ENCODE data around the gene PPARD.

PPARD gene

DNA sequence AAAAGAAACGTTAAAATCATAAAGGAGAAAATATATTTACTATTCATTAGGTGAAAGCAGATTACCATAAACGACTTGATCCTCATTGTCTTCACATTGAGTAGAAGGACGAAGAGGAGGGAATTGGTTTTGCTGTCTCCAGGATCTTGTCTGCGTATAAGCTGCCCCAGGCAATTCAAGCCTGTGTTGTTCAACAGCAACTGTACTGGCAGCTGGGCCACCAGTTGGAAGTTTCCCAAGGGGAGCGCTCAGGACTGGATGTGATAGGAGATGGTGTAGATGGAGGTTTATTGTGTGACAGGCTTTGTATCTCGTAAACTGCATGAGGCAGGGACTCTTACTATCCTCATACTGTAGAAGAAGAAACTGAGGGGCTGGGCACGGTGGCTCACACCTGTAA lies 105.8 kb downstream of the PPARD start:
- Histone ChIP-seq H3K9me3 (ENCODE audit: control insufficient read depth in 1 of 2, low read length in 2 of 2) (no peaks in the 10 kb centered on the region), H3K27me3 (ENCODE audit: control insufficient read depth in 1 of 2, insufficient read depth in 2 of 2, low read length in 2 of 2) (peaks cover 0 to 4% of the 10 kb centered on the region in 2 donors), H3K4me1 (ENCODE audit: control insufficient read depth in 1 of 2, insufficient read depth in 2 of 2, low read length in 2 of 2) (peaks cover 12 to 13% of the 10 kb centered on the region in 2 donors), H3K9ac (ENCODE audit: low read depth in 1 of 2, low read length in 2 of 2) (no peak overlapping the region), H3K36me3 (ENCODE audit: control insufficient read depth in 1 of 2, insufficient read depth in 2 of 2, low read length in 2 of 2) (no peaks in the 10 kb centered on the region), H3K4me3 (ENCODE audit: low read depth in 1 of 2, low read length in 2 of 2) (no peak overlapping the region), H3K27ac (ENCODE audit: low read depth, low read length) (no peak overlapping the region)

DNA sequence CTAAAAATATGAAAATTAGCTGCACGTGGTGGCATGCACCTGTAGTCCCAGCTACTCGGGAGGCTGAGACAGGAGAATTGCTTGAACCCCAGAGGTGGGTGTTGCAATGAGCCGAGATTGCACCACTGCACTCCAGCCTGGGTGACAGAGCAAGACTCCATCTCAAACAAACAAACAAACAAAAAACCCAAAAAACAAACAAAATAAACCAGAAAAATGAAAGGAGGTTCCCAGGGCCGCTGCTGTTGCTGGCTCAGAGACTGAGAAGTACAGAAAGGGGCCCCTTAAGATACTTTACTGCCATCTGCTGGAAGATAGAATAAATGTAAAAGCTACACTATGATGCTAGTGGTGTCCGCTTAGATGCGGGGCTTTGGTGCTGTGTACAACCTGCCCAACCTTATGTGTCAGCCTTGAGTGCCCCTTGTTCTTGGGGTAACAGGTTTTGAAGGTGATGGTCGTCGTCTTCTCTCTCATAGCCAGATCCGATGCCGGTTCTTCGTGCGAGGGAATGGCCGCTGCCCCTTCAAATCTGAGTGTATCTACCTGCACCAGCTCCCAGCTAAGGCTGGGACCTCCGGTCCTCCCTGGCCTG lies 107.0 kb downstream of the PPARD start:
- Histone ChIP-seq H3K4me1 (ENCODE audit: control insufficient read depth in 1 of 2, insufficient read depth in 2 of 2, low read length in 2 of 2) (peaks cover 15 to 17% of the 10 kb centered on the region in 2 donors), H3K27me3 (ENCODE audit: control insufficient read depth in 1 of 2, insufficient read depth in 2 of 2, low read length in 2 of 2) (peaks cover 0 to 4% of the 10 kb centered on the region in 2 donors), H3K4me3 (ENCODE audit: low read depth in 1 of 2, low read length in 2 of 2) (no peak overlapping the region), H3K27ac (ENCODE audit: low read depth, low read length) (no peak overlapping the region), H3K9ac (ENCODE audit: low read depth in 1 of 2, low read length in 2 of 2) (no peak overlapping the region), H3K9me3 (ENCODE audit: control insufficient read depth in 1 of 2, low read length in 2 of 2) (no peaks in the 10 kb centered on the region), H3K36me3 (ENCODE audit: control insufficient read depth in 1 of 2, insufficient read depth in 2 of 2, low read length in 2 of 2) (no peaks in the 10 kb centered on the region)

DNA sequence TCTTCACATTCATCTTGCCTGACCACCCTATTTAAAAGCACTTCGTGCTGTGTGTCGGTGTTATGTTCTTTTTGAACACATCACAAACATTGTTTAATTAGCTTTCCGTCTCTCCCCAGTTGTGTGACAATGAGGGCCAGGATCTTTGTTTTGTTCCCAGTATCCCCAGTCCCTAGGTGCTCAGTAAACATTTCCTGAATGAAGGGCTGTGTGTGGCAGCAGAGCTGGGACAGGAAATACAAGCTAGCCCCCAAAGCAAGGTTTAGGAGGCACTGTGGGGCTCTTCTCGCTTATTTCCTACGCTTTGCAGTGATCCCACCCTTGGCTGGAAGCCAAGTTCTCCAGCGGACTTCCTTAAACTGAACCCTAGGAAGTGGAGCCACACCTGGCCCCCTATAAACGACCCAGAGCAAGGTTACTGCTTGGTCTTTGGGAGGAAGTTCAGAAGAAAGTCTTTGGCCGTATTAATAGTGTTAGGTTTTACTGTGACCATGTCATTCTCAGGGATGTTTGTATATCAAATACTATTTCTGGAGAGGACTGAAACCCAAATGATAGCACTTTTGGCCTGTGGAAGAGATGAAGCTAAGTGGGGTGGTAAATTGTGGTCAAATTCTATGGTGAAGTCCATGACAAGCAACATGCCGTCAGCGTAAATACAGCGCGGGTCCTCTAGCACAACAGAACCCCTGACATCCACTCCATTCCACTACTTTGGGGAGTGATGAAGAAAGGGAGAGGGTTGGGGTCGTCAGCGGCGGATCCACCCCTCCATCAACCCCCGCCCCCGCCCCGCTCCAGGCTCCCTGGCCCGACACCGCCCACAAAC lies 109.2 kb downstream of the PPARD start:
- Histone ChIP-seq H3K27me3 (ENCODE audit: control insufficient read depth in 1 of 2, insufficient read depth in 2 of 2, low read length in 2 of 2) (peaks cover 0 to 4% of the 10 kb centered on the region in 2 donors), H3K4me3 (ENCODE audit: low read depth in 1 of 2, low read length in 2 of 2) (peak overlapping the region; percentile 67 to 72), H3K36me3 (ENCODE audit: control insufficient read depth in 1 of 2, insufficient read depth in 2 of 2, low read length in 2 of 2) (no peaks in the 10 kb centered on the region), H3K9me3 (ENCODE audit: control insufficient read depth in 1 of 2, low read length in 2 of 2) (no peaks in the 10 kb centered on the region), H3K27ac (ENCODE audit: low read depth, low read length) (no peak overlapping the region), H3K9ac (ENCODE audit: low read depth in 1 of 2, low read length in 2 of 2) (peak overlapping the region in 1 of 2 donors; percentile 64), H3K4me1 (ENCODE audit: control insufficient read depth in 1 of 2, insufficient read depth in 2 of 2, low read length in 2 of 2) (peaks cover 15 to 17% of the 10 kb centered on the region in 2 donors)

DNA sequence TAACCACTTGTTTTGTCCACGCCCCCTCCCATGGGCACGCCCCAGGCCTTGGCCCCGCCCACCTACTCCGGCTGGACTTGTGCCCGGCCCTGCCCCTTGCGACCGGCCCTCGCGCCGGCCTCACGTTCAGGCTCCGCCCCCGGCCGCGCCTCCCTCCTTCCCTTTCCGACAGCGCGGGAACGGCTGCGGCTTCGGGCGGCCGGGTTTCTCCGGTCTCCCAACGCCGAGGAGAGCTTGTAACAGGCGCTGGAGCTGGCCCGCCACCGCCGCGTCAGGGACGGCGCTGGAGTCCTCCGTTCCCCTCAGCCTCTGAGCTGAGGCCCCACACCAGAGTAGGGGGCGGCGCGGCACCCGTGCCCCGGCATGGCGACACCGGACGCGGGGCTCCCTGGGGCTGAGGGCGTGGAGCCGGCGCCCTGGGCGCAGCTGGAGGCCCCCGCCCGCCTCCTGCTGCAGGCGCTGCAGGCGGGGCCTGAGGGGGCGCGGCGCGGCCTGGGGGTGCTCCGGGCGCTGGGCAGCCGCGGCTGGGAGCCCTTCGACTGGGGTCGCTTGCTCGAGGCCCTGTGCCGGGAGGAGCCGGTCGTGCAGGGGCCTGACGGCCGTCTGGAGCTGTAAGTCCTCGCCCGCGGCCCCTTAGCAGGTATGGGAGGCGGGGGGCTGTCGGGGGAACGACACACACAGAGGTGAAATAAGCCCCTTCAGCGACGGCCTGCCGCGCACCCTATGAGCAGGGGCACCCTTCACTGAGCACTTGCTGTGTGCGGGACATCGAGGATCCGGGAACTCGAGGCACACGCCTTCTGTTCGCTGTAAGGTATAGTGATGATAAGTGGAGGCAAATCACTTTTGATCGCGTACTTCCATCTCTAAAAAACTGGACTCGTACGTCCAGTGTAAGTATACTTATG lies 110.1 kb downstream of the PPARD start, which contains the start of gene FANCE:
TSS of gene FANCE (plus strand) at position 156 of the 908 bp plus-strand sequence. CDS start at position 364, 208 bp downstream.
- peaks cover 15 to 17% of the 10 kb centered on the region in 2 donors for H3K4me1 ChIP-seq (ENCODE audit: control insufficient read depth in 1 of 2, insufficient read depth in 2 of 2, low read length in 2 of 2)
- H3K27ac ChIP-seq (ENCODE audit: low read depth, low read length) = no peak within 1 kb of the TSS
- peaks cover 0 to 4% of the 10 kb centered on the region in 2 donors for H3K27me3 ChIP-seq (ENCODE audit: control insufficient read depth in 1 of 2, insufficient read depth in 2 of 2, low read length in 2 of 2)
- H3K9me3 ChIP-seq (ENCODE audit: control insufficient read depth in 1 of 2, low read length in 2 of 2) = no peaks in the 10 kb centered on the region
- peak within 1 kb of the TSS; percentile 72 to 80 for H3K4me3 ChIP-seq (ENCODE audit: low read depth in 1 of 2, low read length in 2 of 2)
- H3K36me3 ChIP-seq (ENCODE audit: control insufficient read depth in 1 of 2, insufficient read depth in 2 of 2, low read length in 2 of 2) = no peaks in the 10 kb centered on the region
- peak within 1 kb of the TSS; percentile 64 to 74 for H3K9ac ChIP-seq (ENCODE audit: low read depth in 1 of 2, low read length in 2 of 2)

DNA sequence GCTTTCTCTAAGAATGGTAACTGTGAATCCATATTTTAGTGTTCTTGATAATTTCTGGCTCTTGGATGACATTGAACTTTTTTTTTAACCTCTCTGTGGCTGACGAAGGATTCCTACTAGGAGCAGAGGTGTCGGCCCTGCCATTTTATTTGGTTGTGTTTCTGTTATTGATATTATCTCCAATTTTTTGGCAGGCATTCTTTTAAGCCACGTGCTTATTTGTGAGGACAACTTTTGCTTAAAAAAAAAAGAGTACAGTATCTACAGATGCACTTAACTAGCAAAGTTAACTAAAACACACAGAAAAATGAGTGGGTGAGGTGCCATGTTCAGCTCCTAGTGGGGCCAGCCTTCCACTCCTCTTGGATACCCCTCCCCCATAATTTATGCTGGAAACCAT lies 110.9 kb downstream of the PPARD start:
- Histone ChIP-seq H3K27ac (ENCODE audit: low read depth, low read length) (no peak overlapping the region), H3K27me3 (ENCODE audit: control insufficient read depth in 1 of 2, insufficient read depth in 2 of 2, low read length in 2 of 2) (peaks cover 0 to 4% of the 10 kb centered on the region in 2 donors), H3K4me1 (ENCODE audit: control insufficient read depth in 1 of 2, insufficient read depth in 2 of 2, low read length in 2 of 2) (peaks cover 15 to 17% of the 10 kb centered on the region in 2 donors), H3K36me3 (ENCODE audit: control insufficient read depth in 1 of 2, insufficient read depth in 2 of 2, low read length in 2 of 2) (no peaks in the 10 kb centered on the region), H3K4me3 (ENCODE audit: low read depth in 1 of 2, low read length in 2 of 2) (peak overlapping the region; percentile 72 to 80), H3K9ac (ENCODE audit: low read depth in 1 of 2, low read length in 2 of 2) (peak overlapping the region; percentile 64 to 74), H3K9me3 (ENCODE audit: control insufficient read depth in 1 of 2, low read length in 2 of 2) (no peaks in the 10 kb centered on the region)

DNA sequence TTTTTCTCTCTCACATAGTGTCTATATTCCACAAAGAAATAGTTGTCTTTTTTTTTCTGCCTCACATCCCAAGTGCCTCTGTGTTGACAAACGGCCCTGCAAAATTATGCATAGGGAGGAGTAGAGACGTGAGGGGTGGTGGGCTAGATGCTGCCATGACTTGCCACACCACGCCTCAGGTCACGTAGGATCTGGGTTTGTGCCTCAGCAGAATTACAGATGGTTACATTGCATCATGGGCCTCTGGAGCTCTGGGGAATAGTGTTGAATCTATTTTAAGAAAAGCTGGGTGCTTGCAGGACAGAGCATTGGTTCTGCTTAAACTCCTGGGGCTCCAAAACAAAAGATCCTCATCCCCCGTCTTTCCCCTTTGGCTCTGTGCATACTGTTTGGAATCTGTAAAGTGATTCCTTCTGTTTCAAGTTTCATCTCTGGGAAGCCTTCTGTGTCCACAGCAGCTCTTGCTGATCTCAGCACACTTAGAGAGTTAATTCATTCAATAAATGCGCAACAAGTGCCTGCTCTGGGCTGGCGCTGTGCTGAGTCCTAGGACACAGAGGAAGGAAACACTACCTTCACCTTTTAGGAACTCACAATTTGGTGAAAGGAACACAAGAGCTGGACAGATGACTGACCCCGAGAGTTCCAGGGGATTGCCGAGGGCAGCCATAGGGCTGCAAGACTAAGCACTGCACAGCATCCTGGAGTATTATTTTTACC lies 112.2 kb downstream of the PPARD start:
- Histone ChIP-seq H3K4me1 (ENCODE audit: control insufficient read depth in 1 of 2, insufficient read depth in 2 of 2, low read length in 2 of 2) (peaks cover 15 to 17% of the 10 kb centered on the region in 2 donors), H3K27ac (ENCODE audit: low read depth, low read length) (no peak overlapping the region), H3K36me3 (ENCODE audit: control insufficient read depth in 1 of 2, insufficient read depth in 2 of 2, low read length in 2 of 2) (peaks cover 0 to 4% of the 10 kb centered on the region in 2 donors), H3K27me3 (ENCODE audit: control insufficient read depth in 1 of 2, insufficient read depth in 2 of 2, low read length in 2 of 2) (peaks cover 0 to 4% of the 10 kb centered on the region in 2 donors), H3K9me3 (ENCODE audit: control insufficient read depth in 1 of 2, low read length in 2 of 2) (no peaks in the 10 kb centered on the region), H3K9ac (ENCODE audit: low read depth in 1 of 2, low read length in 2 of 2) (no peak overlapping the region), H3K4me3 (ENCODE audit: low read depth in 1 of 2, low read length in 2 of 2) (no peak overlapping the region)

DNA sequence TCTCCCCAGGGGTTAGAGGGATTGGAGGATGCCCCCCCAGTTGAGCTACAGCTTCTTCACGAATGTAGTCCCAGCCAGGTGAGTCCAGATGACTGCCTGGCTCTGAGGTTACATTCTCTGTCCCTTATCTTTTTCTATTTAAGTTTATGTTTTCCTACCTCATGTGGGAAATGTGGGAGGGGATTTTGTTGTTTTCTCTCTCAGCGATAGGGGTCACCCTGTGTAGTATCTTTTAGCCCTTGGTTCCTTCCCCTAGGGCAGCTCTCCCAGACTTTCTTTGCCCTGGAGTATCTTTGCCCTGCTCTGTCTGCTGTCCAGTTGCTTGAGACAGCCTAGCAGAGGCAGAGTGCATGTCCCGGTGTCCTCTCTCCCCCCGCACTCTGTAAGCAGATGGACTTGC lies 115.5 kb downstream of the PPARD start:
- no peak overlapping the region for H3K4me3 ChIP-seq (ENCODE audit: low read depth in 1 of 2, low read length in 2 of 2)
- peaks cover 6 to 7% of the 10 kb centered on the region in 2 donors for H3K4me1 ChIP-seq (ENCODE audit: control insufficient read depth in 1 of 2, insufficient read depth in 2 of 2, low read length in 2 of 2)
- H3K9ac ChIP-seq (ENCODE audit: low read depth in 1 of 2, low read length in 2 of 2) = no peak overlapping the region
- H3K36me3 ChIP-seq (ENCODE audit: control insufficient read depth in 1 of 2, insufficient read depth in 2 of 2, low read length in 2 of 2) = peaks cover 0 to 14% of the 10 kb centered on the region in 2 donors
- H3K27me3 ChIP-seq (ENCODE audit: control insufficient read depth in 1 of 2, insufficient read depth in 2 of 2, low read length in 2 of 2) = no peaks in the 10 kb centered on the region
- no peaks in the 10 kb centered on the region for H3K9me3 ChIP-seq (ENCODE audit: control insufficient read depth in 1 of 2, low read length in 2 of 2)
- no peak overlapping the region for H3K27ac ChIP-seq (ENCODE audit: low read depth, low read length)

DNA sequence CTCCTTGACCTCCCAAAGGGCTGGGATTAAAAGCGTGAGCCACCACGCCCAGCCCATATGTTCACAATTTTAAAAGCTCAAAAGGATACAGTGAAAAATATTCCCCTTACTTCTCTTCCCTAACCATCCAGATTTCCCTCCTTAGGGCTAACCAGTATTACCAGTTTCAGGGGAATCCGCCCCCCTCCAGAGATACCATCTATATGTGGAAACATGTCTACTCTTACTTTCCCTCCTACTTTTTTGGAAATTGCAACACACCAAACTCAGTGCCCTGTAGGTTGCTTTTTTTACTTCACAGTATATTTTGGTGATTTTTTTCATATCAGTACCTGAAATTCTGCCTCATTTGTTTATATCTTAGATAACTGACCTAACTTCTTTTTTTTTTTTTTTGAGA lies 118.9 kb downstream of the PPARD start:
- no peaks in the 10 kb centered on the region for H3K4me1 ChIP-seq (ENCODE audit: control insufficient read depth in 1 of 2, insufficient read depth in 2 of 2, low read length in 2 of 2)
- H3K9ac ChIP-seq (ENCODE audit: low read depth in 1 of 2, low read length in 2 of 2) = no peak overlapping the region
- peaks cover 0 to 16% of the 10 kb centered on the region in 2 donors for H3K36me3 ChIP-seq (ENCODE audit: control insufficient read depth in 1 of 2, insufficient read depth in 2 of 2, low read length in 2 of 2)
- no peak overlapping the region for H3K4me3 ChIP-seq (ENCODE audit: low read depth in 1 of 2, low read length in 2 of 2)
- no peaks in the 10 kb centered on the region for H3K9me3 ChIP-seq (ENCODE audit: control insufficient read depth in 1 of 2, low read length in 2 of 2)
- no peak overlapping the region for H3K27ac ChIP-seq (ENCODE audit: low read depth, low read length)
- H3K27me3 ChIP-seq (ENCODE audit: control insufficient read depth in 1 of 2, insufficient read depth in 2 of 2, low read length in 2 of 2) = no peaks in the 10 kb centered on the region

DNA sequence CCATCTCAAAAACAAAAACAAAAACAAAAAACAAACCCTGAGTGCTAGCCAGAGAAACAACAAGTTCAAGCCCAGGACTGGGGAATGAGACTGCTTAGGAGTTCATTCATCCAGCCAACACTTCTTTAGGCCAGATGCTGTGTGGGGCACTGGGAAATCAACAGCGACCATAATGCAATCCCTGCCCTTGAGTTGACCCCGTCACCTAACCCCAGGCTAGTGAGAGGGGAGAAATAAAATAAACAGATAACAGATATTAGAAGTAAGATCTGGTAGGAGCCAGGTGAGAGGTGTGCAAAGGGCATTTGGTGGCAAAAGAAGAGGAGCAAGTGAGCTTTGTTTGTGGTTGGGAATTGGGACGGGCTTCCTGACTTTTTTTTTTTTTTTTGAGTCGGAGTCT lies 120.9 kb downstream of the PPARD start:
- H3K27ac ChIP-seq (ENCODE audit: low read depth, low read length) = no peak overlapping the region
- no peak overlapping the region for H3K9ac ChIP-seq (ENCODE audit: low read depth in 1 of 2, low read length in 2 of 2)

More for the DNA sequence above, 120.9 kb downstream of the PPARD start:
- H3K36me3 ChIP-seq (ENCODE audit: control insufficient read depth in 1 of 2, insufficient read depth in 2 of 2, low read length in 2 of 2) = peaks cover 0 to 18% of the 10 kb centered on the region in 2 donors
- no peaks in the 10 kb centered on the region for H3K27me3 ChIP-seq (ENCODE audit: control insufficient read depth in 1 of 2, insufficient read depth in 2 of 2, low read length in 2 of 2)
- H3K4me1 ChIP-seq (ENCODE audit: control insufficient read depth in 1 of 2, insufficient read depth in 2 of 2, low read length in 2 of 2) = peaks cover 4 to 8% of the 10 kb centered on the region in 2 donors
- no peaks in the 10 kb centered on the region for H3K9me3 ChIP-seq (ENCODE audit: control insufficient read depth in 1 of 2, low read length in 2 of 2)
- no peak overlapping the region for H3K4me3 ChIP-seq (ENCODE audit: low read depth in 1 of 2, low read length in 2 of 2)
